ENCODE data around the gene TRIP12. TPM values are rescaled to one million over a fixed set of nuclear protein-coding genes. Genes with fewer than 3 reads are reported as not detected.
"Not testable (repeated sequence)": the region's sequence is repeated elsewhere in the genome, so short reads cannot be mapped to it uniquely, and the experiment has no call there.

The TRIP12 gene
- total RNA-seq, 1 donor from 2014 or later = 258 TPM

DNA sequence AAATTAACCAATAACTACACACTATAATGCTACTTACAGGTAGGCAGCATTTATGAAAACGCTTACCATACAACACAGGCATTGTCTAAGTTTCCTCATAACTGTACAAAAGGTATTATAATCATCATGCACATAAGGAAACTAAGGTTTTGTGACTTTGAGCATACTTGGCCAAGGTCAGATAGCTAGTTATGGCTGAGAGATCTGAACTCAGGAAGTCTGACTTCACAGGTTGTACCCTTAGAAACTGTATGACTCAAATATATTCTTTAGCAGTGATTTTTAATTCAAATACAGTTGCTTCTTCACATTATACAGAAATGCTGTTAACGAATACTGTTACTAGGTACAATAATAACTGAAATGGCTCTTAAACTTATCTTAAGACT is 89.3 kb downstream of the TRIP12 start:
- peak; percentile 30 for DNase-seq (ENCODE audit: low read depth, low spot score)

DNA sequence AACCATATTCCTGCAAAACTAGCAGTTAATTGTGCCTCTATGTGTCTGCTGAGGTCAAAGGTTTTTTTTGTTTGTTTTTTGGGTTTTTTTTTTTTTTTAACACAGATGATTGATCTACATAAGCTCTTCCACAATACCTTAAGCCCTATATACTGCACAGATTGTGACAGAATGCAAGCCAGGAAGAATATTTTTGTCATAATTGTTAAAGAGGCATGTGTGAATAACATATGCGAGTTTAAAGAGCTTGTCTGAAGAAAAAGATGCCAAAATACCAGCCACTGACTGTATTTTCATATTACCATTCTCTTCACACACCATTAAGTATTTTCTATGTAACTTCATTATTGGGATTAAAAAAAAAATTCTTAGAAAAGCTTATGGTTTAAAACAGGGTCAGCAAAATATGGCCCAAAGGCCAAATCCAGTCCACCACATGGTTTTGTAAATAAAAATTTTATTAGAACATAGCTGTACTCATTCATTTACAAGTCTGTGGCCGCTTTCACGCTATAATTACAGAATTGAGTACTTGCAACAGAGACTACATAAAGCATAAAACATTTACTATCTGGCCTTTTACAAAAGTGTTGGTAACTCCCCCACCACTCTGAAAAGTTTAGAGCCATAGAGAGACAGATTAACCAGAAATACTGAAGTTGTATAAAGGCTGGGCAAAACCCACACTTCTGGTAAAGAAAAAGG is 89.9 kb downstream of the TRIP12 start:
- no peak for DNase-seq (ENCODE audit: low read depth, low spot score)

DNA sequence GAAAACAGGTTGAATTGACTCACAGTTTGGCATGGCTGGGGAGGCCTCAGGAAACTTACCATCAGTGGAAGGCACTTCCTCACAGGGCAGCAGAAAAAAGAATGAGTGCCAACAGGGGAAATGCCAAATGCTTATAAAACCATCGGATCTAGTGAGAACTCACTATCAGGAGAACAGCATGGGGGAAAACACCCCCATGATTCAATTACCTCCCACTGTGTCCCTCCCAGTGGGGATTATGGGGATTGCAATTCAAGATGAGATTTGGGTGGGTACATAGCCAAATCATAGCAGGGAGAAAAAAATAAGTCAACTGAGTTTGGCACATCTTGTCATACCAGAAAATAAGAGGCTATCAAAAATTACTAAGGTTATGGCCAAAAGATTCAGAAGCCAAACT is 96.3 kb downstream of the TRIP12 start:
- no peak for DNase-seq (ENCODE audit: low read depth, low spot score)

DNA sequence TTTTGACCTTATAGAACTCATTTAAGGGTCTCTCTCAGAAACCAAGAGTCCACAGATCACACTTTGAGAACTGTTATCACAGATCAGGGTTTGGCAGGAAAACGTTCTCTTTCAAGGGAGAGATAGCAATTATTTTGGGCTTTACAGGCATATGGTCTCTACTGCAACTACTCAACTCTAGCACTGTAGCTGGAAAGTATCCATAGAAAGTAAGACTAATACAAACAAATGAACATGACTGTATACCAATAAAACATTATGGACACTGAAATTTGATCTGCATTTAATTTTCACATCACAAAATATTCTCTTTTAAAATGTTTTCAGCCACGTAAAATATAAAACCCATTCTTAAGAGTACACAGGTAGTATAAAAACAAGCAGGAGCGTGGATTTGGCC is 100.5 kb downstream of the TRIP12 start:
- DNase-seq (ENCODE audit: low read depth, low spot score) = no peak

DNA sequence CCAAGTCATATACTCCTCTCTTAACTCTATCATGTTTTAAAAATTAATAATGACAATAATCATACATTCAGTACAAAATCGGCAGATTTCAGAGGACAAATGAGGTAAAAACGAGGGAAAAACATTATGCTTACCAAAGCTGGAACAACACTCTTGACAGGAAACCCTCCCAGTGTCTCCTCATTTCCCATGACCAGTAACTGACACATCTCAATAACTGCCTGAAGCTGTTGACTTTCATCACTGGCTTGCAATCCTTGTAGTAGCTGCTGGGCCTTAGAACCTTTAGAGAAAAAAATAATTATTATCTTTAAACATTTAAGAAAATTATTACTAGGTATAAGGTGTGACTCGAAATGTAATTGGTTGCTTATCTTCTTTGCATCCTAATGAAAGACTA is 103.6 kb downstream of the TRIP12 start:
- no peak for DNase-seq (ENCODE audit: low read depth, low spot score)

DNA sequence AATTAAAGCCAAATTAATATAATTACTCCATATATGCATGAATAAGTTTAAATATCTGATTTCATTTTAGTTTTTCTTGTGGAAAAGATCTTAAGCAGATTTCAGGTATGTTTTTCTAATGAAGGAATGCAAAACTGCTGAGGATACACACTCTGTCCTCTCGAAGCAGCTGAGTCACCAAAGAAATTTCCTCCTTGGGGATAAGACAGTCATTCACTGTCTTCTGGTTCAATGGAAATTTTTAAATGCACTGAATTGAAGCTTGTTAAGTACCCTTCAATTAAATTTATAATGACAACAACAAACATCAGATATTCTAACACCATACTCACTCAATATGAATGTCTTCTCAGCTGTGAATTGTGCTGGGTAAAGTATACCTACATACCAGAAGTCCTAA is 106.0 kb downstream of the TRIP12 start:
- DNase-seq (ENCODE audit: low read depth, low spot score) = peak; percentile 2

GRCh38 chr2:229815342-229815741 is 106.5 kb downstream of the TRIP12 start:
- no peak for DNase-seq (ENCODE audit: low read depth, low spot score)

GRCh38 chr2:229810786-229811185 is 111.0 kb downstream of the TRIP12 start:
- no peak for DNase-seq (ENCODE audit: low read depth, low spot score)

DNA sequence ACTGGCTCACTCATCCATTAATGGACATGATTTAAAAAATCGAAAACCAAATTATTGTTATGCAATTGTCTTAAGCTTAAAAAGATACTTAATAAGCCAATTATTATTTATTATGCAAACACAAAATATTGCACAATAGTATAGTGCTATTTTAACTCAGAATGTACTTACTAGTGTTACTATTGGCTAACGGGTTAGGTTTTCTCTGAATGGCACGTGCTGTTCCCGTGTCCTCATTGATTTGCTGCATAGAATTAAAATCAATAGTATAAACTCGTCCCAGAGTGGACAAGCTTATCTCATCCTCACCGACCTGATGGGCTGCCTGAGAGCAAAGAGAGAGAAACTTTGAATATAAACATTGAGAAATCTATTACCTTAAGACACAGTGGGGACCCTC is 116.2 kb downstream of the TRIP12 start:
- DNase-seq (ENCODE audit: low read depth, low spot score) = no peak

DNA sequence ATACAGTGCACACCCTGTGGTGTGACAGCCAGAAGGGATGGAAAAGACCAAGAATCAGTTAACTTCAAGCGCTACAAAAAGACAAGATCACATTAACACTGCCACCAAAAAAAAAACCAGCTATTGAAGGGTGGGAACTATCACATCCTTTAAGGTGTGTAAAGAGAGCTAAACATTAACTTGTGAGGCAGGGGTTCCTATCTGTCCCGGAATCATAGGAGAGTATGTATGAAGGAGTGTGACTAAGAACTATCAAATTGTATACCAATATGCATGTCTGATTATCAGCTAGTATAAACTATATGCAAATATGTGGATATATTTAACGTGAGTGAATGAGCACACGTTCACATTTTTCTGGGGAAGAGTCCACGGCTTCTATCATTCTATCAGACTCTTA is 119.0 kb downstream of the TRIP12 start:
- no peak for DNase-seq (ENCODE audit: low read depth, low spot score)

DNA sequence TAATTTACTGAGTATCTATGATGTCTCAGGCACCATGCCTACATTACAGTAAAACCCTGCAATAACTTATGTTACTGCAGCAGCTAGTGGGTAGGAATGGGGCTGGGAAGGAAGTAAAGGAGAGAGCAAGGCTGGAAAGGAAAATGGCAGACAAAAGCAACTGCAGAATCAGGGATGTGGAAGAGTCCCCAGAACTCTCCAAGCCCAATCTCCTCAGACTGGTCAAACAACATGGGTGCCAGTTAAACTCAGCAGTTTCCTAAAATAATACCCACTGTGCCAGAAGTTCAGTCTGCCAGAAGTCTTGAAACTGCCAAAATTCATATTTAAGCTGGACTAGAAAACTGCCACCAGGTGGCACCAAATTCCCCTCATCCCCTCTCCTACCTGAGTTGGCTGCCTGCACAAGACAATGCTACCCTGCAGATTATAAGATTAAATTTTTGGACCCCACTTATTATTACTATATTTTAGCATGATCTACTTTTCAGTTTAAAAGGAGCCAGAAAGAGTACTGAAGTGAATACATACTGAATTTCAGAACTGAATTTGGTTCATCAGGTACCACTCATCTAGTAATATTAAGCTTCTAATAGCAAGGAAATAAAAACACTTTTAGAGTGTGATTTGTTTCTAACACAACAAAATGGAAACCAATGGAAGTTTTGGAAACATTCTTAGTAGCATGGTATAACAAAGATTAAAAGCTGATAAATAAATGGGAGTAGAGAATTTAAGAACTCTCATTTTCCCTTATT is 120.6 kb downstream of the TRIP12 start:
- DNase-seq (ENCODE audit: low read depth, low spot score) = peak; percentile 20

DNA sequence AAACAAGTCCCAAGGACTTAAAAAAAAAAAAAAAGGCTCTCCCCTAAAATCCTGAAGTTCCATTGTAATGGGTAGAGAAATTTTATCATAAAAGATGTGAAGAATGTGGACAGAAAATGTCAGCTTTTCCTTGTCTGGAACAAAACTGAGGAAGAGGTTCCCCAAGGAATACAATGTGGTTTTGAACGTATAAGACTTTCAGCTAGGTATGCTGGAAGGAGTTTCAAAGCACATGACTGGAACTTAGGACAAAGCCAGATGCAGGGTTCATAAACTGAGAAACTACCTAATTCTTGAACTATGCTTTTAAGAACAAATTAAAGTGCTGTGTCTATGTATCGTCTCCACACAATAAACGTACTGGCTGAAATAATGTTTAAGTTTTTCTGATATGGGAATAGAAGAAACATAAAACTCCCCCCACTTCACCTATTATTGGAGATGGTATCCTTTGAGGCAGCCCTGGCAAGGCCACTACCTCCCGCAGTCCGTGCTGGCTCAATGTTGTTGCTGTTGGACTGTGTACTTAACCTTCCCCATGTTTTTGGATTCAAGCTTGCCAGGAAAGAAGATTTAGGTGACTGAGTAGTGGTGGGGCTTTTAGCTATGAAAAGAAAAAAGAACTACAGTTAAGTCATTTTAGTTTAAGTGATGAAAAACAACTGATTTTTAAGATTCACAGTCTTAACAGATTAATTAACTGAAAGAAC is 123.2 kb downstream of the TRIP12 start:
- DNase-seq (ENCODE audit: low read depth, low spot score) = no peak

GRCh38 chr2:229795058-229795457 is 126.8 kb downstream of the TRIP12 start:
- no peak for DNase-seq (ENCODE audit: low read depth, low spot score)

DNA sequence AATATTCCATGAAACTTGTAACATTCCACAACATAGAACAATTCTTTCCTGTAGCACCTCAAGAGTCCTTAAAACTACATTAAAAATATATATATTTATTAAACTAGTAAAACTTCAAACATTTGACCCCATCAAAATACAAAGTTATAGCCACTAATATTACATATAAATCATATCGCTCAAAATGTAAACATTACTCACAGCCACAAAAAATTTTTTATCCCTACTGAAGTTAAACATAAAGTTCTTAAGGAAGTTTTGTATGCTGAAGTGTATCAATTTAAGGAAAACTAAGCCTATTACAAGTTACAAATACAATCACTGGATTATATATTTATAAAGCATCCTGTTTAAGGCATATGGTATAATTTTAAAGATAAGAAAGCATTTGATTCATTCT is 127.2 kb downstream of the TRIP12 start:
- DNase-seq (ENCODE audit: low read depth, low spot score) = no peak

- DNase-seq (ENCODE audit: low read depth, low spot score) = not testable (repeated sequence)
Observed at GRCh38 chr2:229786289-229786688, 135.5 kb downstream of the TRIP12 start.

DNA sequence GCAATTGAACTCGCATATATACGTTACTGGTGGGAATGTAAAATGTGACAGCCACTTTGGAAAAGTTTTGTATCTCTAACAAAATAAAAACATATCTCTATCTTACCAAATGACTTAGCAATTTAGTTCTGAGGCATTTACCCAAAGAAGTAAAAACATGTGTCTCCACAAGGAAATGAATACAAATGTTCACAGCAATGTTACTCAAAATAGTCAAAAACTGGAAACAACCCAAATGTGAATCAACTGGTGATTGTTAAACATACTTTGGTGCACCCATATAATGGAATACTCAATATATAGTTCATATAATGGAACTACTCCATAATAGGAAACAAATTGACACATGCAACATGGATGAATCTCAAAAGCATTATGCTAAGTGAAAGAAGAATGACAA is 137.0 kb downstream of the TRIP12 start:
- DNase-seq (ENCODE audit: low read depth, low spot score) = no peak

- no peak for DNase-seq (ENCODE audit: low read depth, low spot score)
Observed at GRCh38 chr2:229783108-229783721, 138.6 kb downstream of the TRIP12 start.

- peak; percentile 17 for DNase-seq (ENCODE audit: low read depth, low spot score)
Observed at GRCh38 chr2:229780856-229781773, 140.7 kb downstream of the TRIP12 start.

GRCh38 chr2:229779650-229780049 is 142.2 kb downstream of the TRIP12 start:
- DNase-seq (ENCODE audit: low read depth, low spot score) = no peak

GRCh38 chr2:229777716-229778115 is 144.1 kb downstream of the TRIP12 start:
- DNase-seq (ENCODE audit: low read depth, low spot score) = no peak

Data from pulmonary artery endothelial cell (primary cell).